HFF-Myc (cell line): ENCODE data around the gene FCHSD2.

Experiments used
- DNase-seq: peaks from one replicate; pipeline ENCODE4 v3.0.0-alpha.2; 2011; ENCODE audit warnings: low read depth; ENCODE audit errors: extremely low read depth
- H3K4me3 ChIP-seq: replicated peaks from 2 replicates; pipeline ENCODE4 v1.5.1; 2011; ENCODE audit warnings: low read depth, mild to moderate bottlenecking, control low read depth, low read length
- TF ChIP-seq, protein P1 (sequence below): IDR thresholded peaks from 2 replicates; pipeline ENCODE4 v1.5.1; 2012; ENCODE audit warnings: mild to moderate bottlenecking, low read depth, low read length, control low read depth; ENCODE audit errors: missing control alignments

FCHSD2 gene

DNA sequence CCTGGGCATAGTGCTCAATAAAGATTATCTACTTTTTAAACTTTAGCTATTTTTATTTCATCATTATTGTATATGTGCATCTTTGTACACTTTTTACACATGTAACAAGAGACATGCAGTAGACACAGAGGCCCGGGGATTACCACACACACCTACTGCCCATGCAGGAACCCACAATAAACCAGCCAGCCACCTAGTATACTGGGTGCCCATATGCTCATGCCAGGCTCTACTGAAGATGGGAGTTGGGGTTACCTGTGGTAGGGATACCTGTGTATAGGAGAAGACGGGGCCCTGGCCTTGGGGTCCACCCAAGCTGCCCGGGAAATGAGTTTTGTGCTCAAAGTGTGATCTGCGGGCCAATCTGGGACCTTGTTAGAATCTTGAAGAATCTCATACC is 44.8 kb upstream of the FCHSD2 start:
- no peak overlapping the region for H3K4me3 ChIP-seq
- TF ChIP-seq, protein P1, sequence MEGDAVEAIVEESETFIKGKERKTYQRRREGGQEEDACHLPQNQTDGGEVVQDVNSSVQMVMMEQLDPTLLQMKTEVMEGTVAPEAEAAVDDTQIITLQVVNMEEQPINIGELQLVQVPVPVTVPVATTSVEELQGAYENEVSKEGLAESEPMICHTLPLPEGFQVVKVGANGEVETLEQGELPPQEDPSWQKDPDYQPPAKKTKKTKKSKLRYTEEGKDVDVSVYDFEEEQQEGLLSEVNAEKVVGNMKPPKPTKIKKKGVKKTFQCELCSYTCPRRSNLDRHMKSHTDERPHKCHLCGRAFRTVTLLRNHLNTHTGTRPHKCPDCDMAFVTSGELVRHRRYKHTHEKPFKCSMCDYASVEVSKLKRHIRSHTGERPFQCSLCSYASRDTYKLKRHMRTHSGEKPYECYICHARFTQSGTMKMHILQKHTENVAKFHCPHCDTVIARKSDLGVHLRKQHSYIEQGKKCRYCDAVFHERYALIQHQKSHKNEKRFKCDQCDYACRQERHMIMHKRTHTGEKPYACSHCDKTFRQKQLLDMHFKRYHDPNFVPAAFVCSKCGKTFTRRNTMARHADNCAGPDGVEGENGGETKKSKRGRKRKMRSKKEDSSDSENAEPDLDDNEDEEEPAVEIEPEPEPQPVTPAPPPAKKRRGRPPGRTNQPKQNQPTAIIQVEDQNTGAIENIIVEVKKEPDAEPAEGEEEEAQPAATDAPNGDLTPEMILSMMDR: no peak
- no peak for DNase-seq

DNA sequence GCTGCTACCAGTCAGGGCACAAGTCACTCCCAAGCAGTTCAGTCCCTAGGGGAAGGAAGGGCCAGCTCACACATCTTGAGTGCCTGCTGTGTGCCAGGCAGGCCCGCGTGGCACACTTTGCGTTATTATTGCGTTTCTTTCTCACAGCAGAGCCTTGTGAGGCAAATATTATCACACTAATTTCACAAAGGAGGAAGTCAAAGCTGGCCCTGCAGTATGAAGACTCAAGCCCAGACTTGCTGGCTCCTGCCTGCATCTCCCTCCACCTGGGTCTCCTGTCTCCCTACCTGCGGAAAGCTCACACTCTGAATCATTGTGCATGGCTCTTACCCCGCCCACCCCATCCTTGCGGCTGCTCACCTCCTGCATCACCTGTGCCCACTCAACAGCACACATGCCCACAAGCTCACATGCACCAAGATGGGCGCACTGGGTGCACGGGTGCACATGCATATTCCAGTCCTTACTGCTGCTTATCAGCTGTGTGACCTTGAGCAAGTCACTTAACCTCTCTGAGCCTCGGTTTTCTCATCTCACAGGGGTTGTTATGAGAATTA is 44.3 kb upstream of the FCHSD2 start:
- no peak overlapping the region for H3K4me3 ChIP-seq
- TF ChIP-seq, protein P1: no peak
- DNase-seq: no peak

DNA sequence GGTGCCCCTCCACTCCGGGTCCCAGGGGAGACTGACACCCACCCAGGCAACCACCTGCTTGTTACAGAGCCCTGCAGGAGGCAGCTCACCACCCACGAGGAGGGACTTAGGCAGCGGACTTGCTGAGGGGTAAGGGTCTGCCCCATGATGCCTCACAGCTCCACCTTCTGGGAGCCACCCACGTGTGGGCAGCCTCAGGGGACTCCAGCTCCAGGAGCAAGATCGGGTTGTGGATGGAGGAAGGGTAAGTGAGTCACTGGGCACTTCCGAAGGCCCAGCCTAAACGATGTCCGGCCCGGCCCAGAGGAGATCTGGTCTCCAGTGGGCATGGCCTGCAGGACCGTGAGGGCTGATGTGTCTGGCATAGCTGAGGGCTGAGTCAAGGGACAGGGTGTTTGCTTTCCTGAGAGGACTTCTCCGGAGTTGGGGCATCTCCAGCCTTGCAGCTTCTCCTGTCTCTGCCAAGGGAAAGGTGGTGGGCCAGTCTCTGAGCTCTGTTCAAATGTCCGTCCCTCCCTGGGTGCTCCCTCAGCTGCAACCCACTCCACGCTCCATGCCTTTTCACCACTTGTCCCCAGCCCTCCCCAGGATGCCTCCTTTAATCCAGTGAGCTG is 43.7 kb upstream of the FCHSD2 start:
- no peak overlapping the region for H3K4me3 ChIP-seq
- TF ChIP-seq, protein P1: no peak
- DNase-seq: no peak

DNA sequence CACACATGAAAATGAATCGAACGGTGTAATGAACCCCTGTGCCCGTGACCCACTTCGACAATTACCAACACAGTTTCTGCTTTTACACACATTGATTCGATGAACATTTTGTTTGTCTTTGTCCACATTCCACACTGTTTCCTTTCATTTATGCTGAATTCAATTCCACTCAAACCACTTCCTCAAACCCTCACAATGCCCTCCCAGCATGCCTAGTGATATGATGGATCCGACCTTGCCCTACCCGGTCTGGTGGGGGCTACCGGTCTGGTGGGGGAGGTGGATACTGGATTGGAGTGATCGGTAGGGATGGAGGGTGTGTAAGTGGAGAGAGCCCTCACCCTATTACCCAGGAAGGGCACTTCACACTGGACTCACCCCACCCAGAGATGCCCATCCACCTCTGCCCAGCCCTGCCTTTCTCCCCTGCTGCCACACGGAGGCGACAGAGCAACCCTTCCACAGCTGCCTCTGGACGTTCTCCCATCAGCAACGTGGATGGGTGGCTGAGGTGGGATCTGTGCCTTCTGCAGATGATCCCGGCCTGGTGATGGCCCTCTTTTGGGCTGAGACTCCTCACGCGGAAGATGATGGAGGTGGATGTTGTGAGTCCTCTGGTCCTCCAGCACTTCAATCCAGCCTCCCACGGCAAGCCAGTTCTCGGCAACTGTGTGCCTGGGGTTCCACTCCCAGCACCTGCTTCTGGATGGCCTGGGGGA is 43.0 kb upstream of the FCHSD2 start:
- TF ChIP-seq, protein P1: peak; percentile 94
- no peak for DNase-seq
- H3K4me3 ChIP-seq: no peak overlapping the region

DNA sequence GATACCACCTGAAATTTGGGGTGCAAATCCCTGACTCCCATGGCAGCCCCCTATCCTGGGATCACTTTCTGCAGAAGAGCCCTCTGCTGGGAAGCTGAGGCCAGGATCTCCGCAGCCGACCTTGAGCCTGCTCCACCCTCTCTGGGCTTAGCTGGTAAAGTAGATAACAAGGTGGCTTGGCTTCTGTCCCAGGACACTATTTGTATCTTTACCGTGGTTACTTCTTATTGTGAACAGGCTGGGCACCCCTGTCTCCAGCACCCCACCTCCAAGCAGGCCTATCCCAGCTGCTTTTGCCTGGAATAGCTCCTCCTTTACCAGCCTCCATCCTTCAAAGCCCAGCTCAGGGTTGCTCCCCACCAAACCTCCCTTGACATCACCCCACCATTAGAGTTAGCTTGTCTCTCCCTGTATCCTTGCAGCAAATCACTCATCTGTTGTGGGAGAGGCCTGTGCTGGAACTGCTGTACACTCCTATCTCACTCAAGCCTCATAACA is 40.8 kb upstream of the FCHSD2 start:
- DNase-seq: no peak
- TF ChIP-seq, protein P1: no peak
- no peak overlapping the region for H3K4me3 ChIP-seq

DNA sequence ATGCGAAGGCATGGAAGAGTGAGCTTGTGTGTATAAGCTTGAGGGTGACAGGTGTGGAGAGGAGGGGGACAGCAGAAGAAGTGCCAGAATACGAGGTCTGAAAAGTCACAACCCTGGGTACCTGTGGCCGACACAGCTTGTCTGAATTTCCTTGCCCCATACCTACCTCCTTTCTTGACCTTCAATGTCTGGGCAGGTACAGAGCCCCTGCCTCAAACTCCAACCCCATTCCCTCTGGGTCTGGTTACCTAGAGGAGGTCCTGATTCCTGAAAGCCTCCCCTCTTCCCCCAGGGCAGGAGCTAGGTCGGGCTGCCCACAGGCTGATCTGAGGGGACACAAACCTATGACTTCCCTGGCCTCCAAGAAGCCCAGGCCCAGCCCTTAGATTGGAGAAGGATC is 36.6 kb upstream of the FCHSD2 start:
- no peak for DNase-seq
- TF ChIP-seq, protein P1: no peak
- no peak overlapping the region for H3K4me3 ChIP-seq
